OCI-LY7 (cell line): ENCODE results near the gene PLPPR4. TPM values are rescaled to one million over a fixed set of nuclear protein-coding genes. Genes with fewer than 3 reads are reported as not detected.

Experiments
- BruUV-seq: library from RNA; stranded (reverse); fragments of 400-500 nt; replicated peaks from 2 replicates; lab custom pipeline; 2021; lab: Mats Ljungman, UMichigan
- CTCF ChIA-PET: fragments of 300-600 bp; sonication (Branson Sonifier 250); formaldehyde crosslinking; loops from one replicate; lab custom pipeline; 2022; ENCODE audit warnings: antibody characterized with exemption; ENCODE audit not compliant: unreplicated experiment; lab: Charles Lee
- POLR2A ChIA-PET: fragments of 300-600 bp; sonication (Branson Sonifier 250); formaldehyde crosslinking; loops from one replicate; lab custom pipeline; 2022; ENCODE audit warnings: antibody characterized with exemption; lab: Charles Lee
- DNase-seq: peaks from one replicate; pipeline ENCODE4 v3.0.0-alpha.2; 2015; ENCODE audit warnings: low spot score
- H2AFZ ChIP-seq: fragments of 200-600 bp; sonication (generic), shearing (Covaris generic); 2 replicates; pipeline ENCODE4 v1.6.1; 2014; ENCODE audit warnings: mild to moderate bottlenecking, antibody characterized with exemption, low read length, moderate library complexity
- H3K27ac ChIP-seq: fragments of 200-600 bp; sonication (generic); 2 replicates; pipeline ENCODE4 v1.5.1; 2014; ENCODE audit warnings: mixed run types, low read depth, mild to moderate bottlenecking, moderate library complexity, low read length, inconsistent platforms; ENCODE audit not compliant: poor library complexity, severe bottlenecking
- H3K36me3 ChIP-seq: fragments of 200-600 bp; sonication (generic); 2 replicates; pipeline ENCODE4 v1.6.1; 2014; ENCODE audit warnings: mild to moderate bottlenecking, antibody characterized with exemption, low read length, moderate library complexity, mixed read lengths; ENCODE audit not compliant: insufficient read depth
- H3K4me1 ChIP-seq: fragments of 200-600 bp; sonication (generic); 2 replicates; pipeline ENCODE4 v1.5.1; 2014; ENCODE audit warnings: mild to moderate bottlenecking, low read length; ENCODE audit not compliant: insufficient read depth, poor library complexity, severe bottlenecking
- H3K4me2 ChIP-seq: fragments of 200-600 bp; sonication (generic); 2 replicates; pipeline ENCODE4 v1.6.1; 2014; ENCODE audit warnings: mild to moderate bottlenecking, low read length
- H3K4me3 ChIP-seq: fragments of 200-600 bp; sonication (generic); 2 replicates; pipeline ENCODE4 v1.5.1; 2014; ENCODE audit warnings: mild to moderate bottlenecking, low read depth, low read length; ENCODE audit not compliant: poor library complexity, severe bottlenecking
- H3K79me2 ChIP-seq: fragments of 200-600 bp; sonication (generic); 2 replicates; pipeline ENCODE4 v1.6.1; 2016; ENCODE audit warnings: low read depth, mild to moderate bottlenecking, low read length, moderate library complexity, mixed read lengths; ENCODE audit not compliant: insufficient read depth
- H3K9me2 ChIP-seq: fragments of 200-600 bp; sonication (generic); 2 replicates; pipeline ENCODE4 v1.6.1; 2016; ENCODE audit warnings: mild to moderate bottlenecking, low read length, mixed read lengths; ENCODE audit not compliant: insufficient read depth
- H3K9me3 ChIP-seq: fragments of 200-600 bp; sonication (generic); 2 replicates; pipeline ENCODE4 v1.6.1; 2014; ENCODE audit warnings: mild to moderate bottlenecking, mixed run types, low read length, mixed read lengths
- H4K20me1 ChIP-seq: fragments of 200-600 bp; sonication (generic); 2 replicates; pipeline ENCODE4 v1.6.1; 2014; ENCODE audit warnings: mild to moderate bottlenecking, antibody characterized with exemption, low read length, moderate library complexity, mixed read lengths; ENCODE audit not compliant: insufficient read depth
- EZH2phosphoT487 ChIP-seq: fragments of 200-600 bp; sonication (generic); IDR thresholded peaks from 2 replicates; pipeline ENCODE4 v1.6.1; 2018; ENCODE audit warnings: low read depth, borderline replicate concordance, mild to moderate bottlenecking, mixed run types, antibody characterized with exemption, low read length, moderate library complexity, mixed read lengths
- intact Hi-C: fragments of 100-400 bp; cut with micrococcal nuclease; formaldehyde crosslinking; loops from one replicate; pipeline ENCODE4 v1.10.0; 2022; ENCODE audit not compliant: unreplicated experiment
- total RNA-seq, 2 experiments: library from RNA; depleted of rRNA in 1 of 2; stranded (reverse); fragments of >200 nt in 1 of 2; shearing (Covaris generic) in 1 of 2; gene quantifications; 2 replicates each; pipeline ENCODE4 v1.2.3, GENCODE V29; 2014 to 2022
- TF ChIP-seq, protein P1 (sequence below): fragments of 200-600 bp; sonication (generic); conservative IDR thresholded peaks from 2 replicates; pipeline ENCODE4 v1.5.1; 2014; ENCODE audit warnings: mild to moderate bottlenecking, antibody characterized with exemption, low read length, moderate library complexity, mixed read lengths

Gene PLPPR4
- total RNA-seq, 2 experiments from 2014 or later = not detected

- H3K9me2 ChIP-seq = no peaks in the 10 kb centered on the region
- no peak overlapping the region for H3K27ac ChIP-seq
- no peaks in the 10 kb centered on the region for H4K20me1 ChIP-seq
- CTCF ChIA-PET = no interaction called here
- BruUV-seq = no TSS peak
- no peak for DNase-seq
- POLR2A ChIA-PET = no interaction called here
- H2AFZ ChIP-seq = no peak overlapping the region
- H3K4me2 ChIP-seq = no peak overlapping the region
- H3K79me2 ChIP-seq = no peaks in the 10 kb centered on the region
- TF ChIP-seq, protein P1, sequence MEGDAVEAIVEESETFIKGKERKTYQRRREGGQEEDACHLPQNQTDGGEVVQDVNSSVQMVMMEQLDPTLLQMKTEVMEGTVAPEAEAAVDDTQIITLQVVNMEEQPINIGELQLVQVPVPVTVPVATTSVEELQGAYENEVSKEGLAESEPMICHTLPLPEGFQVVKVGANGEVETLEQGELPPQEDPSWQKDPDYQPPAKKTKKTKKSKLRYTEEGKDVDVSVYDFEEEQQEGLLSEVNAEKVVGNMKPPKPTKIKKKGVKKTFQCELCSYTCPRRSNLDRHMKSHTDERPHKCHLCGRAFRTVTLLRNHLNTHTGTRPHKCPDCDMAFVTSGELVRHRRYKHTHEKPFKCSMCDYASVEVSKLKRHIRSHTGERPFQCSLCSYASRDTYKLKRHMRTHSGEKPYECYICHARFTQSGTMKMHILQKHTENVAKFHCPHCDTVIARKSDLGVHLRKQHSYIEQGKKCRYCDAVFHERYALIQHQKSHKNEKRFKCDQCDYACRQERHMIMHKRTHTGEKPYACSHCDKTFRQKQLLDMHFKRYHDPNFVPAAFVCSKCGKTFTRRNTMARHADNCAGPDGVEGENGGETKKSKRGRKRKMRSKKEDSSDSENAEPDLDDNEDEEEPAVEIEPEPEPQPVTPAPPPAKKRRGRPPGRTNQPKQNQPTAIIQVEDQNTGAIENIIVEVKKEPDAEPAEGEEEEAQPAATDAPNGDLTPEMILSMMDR = no peak
- no peak for TF ChIP-seq EZH2phosphoT487
- intact Hi-C loops = no loop called here
- no peak overlapping the region for H3K4me3 ChIP-seq
- H3K4me1 ChIP-seq = no peaks in the 10 kb centered on the region
- H3K9me3 ChIP-seq = no peaks in the 10 kb centered on the region
- H3K36me3 ChIP-seq = no peaks in the 10 kb centered on the region
Measured at GRCh38 chr1:99230695-99231094, 33.6 kb upstream of the PLPPR4 start.

DNA sequence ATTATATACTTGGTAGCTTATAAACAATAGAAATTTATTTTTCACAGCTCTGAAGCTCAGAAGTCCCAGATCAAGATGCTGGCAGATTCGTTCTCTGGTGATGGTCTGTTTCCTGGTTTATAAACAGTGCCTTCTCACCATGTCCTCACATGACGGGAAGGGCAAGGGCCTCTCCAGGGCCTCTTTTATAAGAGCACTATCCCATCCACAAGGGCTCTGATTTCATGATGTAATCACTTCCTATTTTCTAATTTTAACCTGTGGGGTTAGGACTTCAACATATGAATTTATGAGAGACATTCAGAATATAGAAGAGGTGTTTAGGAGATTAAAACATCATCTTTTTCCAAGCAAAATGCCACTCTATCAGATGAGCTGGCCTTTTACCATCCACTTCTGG, 32.1 kb upstream of the PLPPR4 start:
- POLR2A ChIA-PET = no interaction called here
- CTCF ChIA-PET = no interaction called here
- no peaks in the 10 kb centered on the region for H3K79me2 ChIP-seq
- no peak overlapping the region for H3K27ac ChIP-seq
- intact Hi-C loops = no loop called here
- H3K9me3 ChIP-seq = no peaks in the 10 kb centered on the region
- no peaks in the 10 kb centered on the region for H3K36me3 ChIP-seq
- DNase-seq = no peak
- H3K9me2 ChIP-seq = no peaks in the 10 kb centered on the region
- H2AFZ ChIP-seq = no peak overlapping the region
- BruUV-seq = no TSS peak
- H3K4me2 ChIP-seq = no peak overlapping the region
- TF ChIP-seq EZH2phosphoT487 = no peak
- TF ChIP-seq, protein P1 = no peak
- H3K4me3 ChIP-seq = no peak overlapping the region
- no peaks in the 10 kb centered on the region for H4K20me1 ChIP-seq
- no peaks in the 10 kb centered on the region for H3K4me1 ChIP-seq

- Histone ChIP-seq H3K9me3 (no peaks in the 10 kb centered on the region), H3K9me2 (no peaks in the 10 kb centered on the region), H3K4me1 (no peaks in the 10 kb centered on the region), H3K36me3 (no peaks in the 10 kb centered on the region), H3K4me3 (no peak overlapping the region), H3K4me2 (no peak overlapping the region), H3K27ac (no peak overlapping the region), H2AFZ (no peak overlapping the region), H4K20me1 (no peaks in the 10 kb centered on the region), H3K79me2 (no peaks in the 10 kb centered on the region)
- ChIA-PET CTCF (no interaction called here), POLR2A (interaction anchor here (0.6 to 1.0 kb wide), 2 partner anchors 10 to 51 kb away, joined by 4 to 6 read pairs; no protein-coding TSS in a partner anchor)
- DNase-seq = no peak
- intact Hi-C loops = no loop called here
- BruUV-seq = no TSS peak
- no peak for TF ChIP-seq EZH2phosphoT487
- TF ChIP-seq, protein P1 = no peak
Measured at GRCh38 chr1:99233446-99233845, 30.8 kb upstream of the PLPPR4 start.
